Glutamatergic neuron (in vitro differentiated cells): ENCODE results near the gene C8G. TPM values are rescaled to one million over a fixed set of nuclear protein-coding genes. Genes with fewer than 3 reads are reported as not detected.

Source experiments
- DNase-seq: peaks from one replicate; pipeline ENCODE4 v3.0.0; 2022
- H3K27ac Mint-ChIP-seq: one replicate; pipeline ENCODE4 v1.8.0; 2020; ENCODE audit warnings: mild to moderate bottlenecking, mixed read lengths, inconsistent platforms; ENCODE audit not compliant: unreplicated experiment
- H3K27me3 Mint-ChIP-seq: one replicate; pipeline ENCODE4 v1.8.0; 2020; ENCODE audit warnings: mild to moderate bottlenecking, moderate library complexity, mixed read lengths, inconsistent platforms; ENCODE audit not compliant: unreplicated experiment
- H3K36me3 Mint-ChIP-seq: one replicate; pipeline ENCODE4 v1.8.0; 2020; ENCODE audit warnings: mild to moderate bottlenecking, mixed read lengths, inconsistent platforms; ENCODE audit not compliant: unreplicated experiment
- H3K4me1 Mint-ChIP-seq: one replicate; pipeline ENCODE4 v1.8.0; 2020; ENCODE audit warnings: mild to moderate bottlenecking, low read depth, mixed read lengths, inconsistent platforms; ENCODE audit not compliant: unreplicated experiment
- H3K4me3 Mint-ChIP-seq: one replicate; pipeline ENCODE4 v1.8.0; 2020; ENCODE audit warnings: mild to moderate bottlenecking, mixed read lengths, inconsistent platforms; ENCODE audit not compliant: unreplicated experiment
- H3K9me3 Mint-ChIP-seq: one replicate; pipeline ENCODE4 v1.8.0; 2020; ENCODE audit warnings: mild to moderate bottlenecking, moderate library complexity, mixed read lengths, inconsistent platforms; ENCODE audit not compliant: unreplicated experiment
- total RNA-seq: library from RNA; stranded (reverse); fragmentation: NEBNext Ultra II Directional; extraction: Animal tissue kit (Norgen Biotek cat#: 25700); gene quantifications from one replicate; pipeline ENCODE4 v1.2.1, GENCODE V29; 2021; ENCODE audit not compliant: unreplicated experiment
- TF ChIP-seq, protein P1 (sequence below): fragments of 200-600 bp; sonication (generic); IDR thresholded peaks from one replicate; pipeline ENCODE4 v1.5.0; 2021; ENCODE audit not compliant: partially characterized antibody, unreplicated experiment

C8G gene
- total RNA-seq, 1 donor from 2014 or later = 14.5 TPM

DNA sequence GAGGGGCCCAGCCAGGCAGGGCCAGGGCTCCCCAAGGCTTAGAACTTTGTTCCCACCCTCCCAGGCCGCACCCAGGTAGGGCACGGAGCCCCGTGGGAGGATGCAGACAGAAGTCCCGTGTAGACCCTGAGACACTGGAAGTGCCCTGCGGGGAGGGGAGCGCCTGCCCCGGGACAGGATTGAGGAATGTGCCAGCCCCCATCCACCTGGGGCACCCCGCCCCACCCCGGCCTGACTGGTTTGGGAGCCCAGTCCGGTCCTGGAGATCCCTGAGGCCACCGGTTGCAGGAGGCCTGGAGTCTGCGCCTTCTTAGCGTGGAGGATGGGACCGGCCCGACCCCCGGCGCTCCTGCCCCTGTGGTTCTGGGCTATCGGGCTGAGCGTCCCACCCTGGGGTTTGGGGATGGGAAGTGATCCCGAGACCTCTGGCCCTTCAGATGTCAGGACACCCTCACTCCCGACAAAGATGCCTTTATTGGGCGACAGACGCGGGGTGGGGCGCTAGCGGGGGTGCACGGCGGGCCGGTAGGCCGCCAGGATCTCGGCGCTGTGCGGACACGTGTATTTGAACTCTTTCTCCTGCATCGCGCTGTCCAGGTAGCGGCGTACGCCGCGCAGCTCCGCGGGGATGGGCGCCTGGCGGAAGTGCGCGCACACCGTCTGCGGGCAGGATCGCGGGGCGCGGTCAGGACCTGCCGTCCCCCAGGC lies 49.3 kb downstream of the C8G start:
- no peak for DNase-seq
- no peak overlapping the region for H3K27ac Mint-ChIP-seq
- H3K27me3 Mint-ChIP-seq = peaks cover 15% of the 10 kb centered on the region
- no peak overlapping the region for H3K4me3 Mint-ChIP-seq
- H3K4me1 Mint-ChIP-seq = peaks cover 8% of the 10 kb centered on the region
- H3K9me3 Mint-ChIP-seq = peaks cover 8% of the 10 kb centered on the region
- TF ChIP-seq, protein P1, sequence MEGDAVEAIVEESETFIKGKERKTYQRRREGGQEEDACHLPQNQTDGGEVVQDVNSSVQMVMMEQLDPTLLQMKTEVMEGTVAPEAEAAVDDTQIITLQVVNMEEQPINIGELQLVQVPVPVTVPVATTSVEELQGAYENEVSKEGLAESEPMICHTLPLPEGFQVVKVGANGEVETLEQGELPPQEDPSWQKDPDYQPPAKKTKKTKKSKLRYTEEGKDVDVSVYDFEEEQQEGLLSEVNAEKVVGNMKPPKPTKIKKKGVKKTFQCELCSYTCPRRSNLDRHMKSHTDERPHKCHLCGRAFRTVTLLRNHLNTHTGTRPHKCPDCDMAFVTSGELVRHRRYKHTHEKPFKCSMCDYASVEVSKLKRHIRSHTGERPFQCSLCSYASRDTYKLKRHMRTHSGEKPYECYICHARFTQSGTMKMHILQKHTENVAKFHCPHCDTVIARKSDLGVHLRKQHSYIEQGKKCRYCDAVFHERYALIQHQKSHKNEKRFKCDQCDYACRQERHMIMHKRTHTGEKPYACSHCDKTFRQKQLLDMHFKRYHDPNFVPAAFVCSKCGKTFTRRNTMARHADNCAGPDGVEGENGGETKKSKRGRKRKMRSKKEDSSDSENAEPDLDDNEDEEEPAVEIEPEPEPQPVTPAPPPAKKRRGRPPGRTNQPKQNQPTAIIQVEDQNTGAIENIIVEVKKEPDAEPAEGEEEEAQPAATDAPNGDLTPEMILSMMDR = no peak
- H3K36me3 Mint-ChIP-seq = peaks cover 5% of the 10 kb centered on the region

DNA sequence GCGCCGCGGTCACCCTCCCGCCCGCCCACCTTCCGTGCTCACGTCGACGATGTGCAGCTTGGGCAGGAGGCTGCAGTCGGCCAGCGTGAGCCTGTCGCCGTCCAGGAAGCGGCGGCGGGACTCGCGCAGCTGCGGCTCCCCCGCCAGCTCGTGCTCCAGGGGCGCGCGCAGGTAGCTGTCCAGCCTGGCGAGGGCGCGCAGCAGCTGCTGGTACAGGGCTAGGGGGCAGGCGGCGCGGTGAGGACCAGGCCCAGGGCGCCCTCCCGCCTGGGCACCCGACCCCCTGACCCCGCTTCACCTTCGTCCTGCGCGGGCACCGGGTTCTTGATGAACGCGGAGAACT lies 49.8 kb downstream of the C8G start:
- Mint-ChIP-seq H3K27ac (no peak overlapping the region), H3K27me3 (peaks cover 13% of the 10 kb centered on the region), H3K4me1 (peaks cover 8% of the 10 kb centered on the region), H3K4me3 (no peak overlapping the region), H3K36me3 (peaks cover 5% of the 10 kb centered on the region), H3K9me3 (peaks cover 8% of the 10 kb centered on the region)
- no peak for DNase-seq
- TF ChIP-seq, protein P1 = no peak

DNA sequence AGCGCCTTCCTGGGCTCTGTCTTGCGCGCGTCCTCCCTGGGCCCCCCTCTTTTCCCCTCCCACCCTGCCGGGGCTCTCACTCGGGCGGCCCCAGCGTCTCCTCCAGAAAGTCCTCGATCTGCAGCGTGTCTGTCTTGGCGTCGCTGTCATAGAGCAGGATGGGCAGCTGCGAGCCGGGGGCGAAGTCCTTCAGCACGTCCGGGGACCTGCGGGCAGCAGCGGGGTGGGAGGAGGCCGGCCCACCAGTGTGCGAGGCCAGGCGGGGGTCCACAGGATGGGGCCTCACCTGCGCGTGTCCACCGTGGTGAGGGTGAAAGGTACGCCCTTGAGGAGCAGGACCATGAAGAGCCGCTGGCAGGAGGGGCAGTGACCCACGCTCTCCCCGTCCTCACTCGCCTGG lies 50.3 kb downstream of the C8G start:
- Mint-ChIP-seq H3K36me3 (peaks cover 5% of the 10 kb centered on the region), H3K27ac (no peak overlapping the region), H3K4me1 (peaks cover 8% of the 10 kb centered on the region), H3K27me3 (peaks cover 13% of the 10 kb centered on the region), H3K9me3 (peaks cover 8% of the 10 kb centered on the region), H3K4me3 (no peak overlapping the region)
- TF ChIP-seq, protein P1 = no peak
- DNase-seq = no peak

DNA sequence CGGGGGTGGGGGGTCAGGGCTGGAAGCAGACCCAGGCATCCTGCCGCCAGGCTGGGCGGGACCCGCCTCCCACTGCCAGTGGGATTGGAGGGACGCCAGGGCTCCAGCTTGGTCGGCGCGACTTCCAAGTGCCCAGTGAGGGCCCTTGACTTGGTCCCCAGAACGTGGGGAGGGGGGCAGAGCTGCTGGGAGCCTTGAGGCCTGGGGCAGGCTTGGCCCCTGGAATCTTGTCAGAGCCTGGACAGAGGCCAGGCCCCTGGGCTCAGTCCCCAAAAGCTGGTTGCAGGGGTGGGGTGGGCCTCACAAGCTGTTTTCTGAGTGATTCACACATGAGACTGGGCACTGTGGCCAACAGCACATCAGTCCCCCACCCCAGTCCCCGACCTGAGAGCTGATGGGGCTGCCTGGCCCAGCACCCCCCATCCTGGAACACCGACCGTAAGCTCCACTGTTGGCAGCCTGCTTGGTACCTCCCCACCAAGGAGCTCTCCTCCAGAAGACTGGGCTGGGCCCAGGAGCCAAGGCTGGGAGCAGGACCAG lies 50.8 kb downstream of the C8G start:
- peaks cover under 1% of the 10 kb centered on the region for H3K36me3 Mint-ChIP-seq
- H3K4me3 Mint-ChIP-seq = no peak overlapping the region
- TF ChIP-seq, protein P1 = no peak
- H3K4me1 Mint-ChIP-seq = peaks cover 6% of the 10 kb centered on the region
- no peak for DNase-seq
- no peak overlapping the region for H3K27ac Mint-ChIP-seq
- H3K27me3 Mint-ChIP-seq = peaks cover 8% of the 10 kb centered on the region
- peaks cover 5% of the 10 kb centered on the region for H3K9me3 Mint-ChIP-seq

Other genes with a start within 250 kb of the C8G start
- 71.3 TPM for gene DIPK1B, start 232.7 kb upstream of the C8G start, total RNA-seq
- not detected for gene LCN10, start 202.3 kb upstream of the C8G start, total RNA-seq
- gene LCN6, start 196.7 kb upstream of the C8G start, total RNA-seq = not detected
- not detected for gene LCN8, start 187.0 kb upstream of the C8G start, total RNA-seq
- 1.9 TPM for gene LCN15, start 180.7 kb upstream of the C8G start, total RNA-seq
- gene TMEM141, start 153.9 kb upstream of the C8G start, total RNA-seq = 46.1 TPM
- gene CCDC183, start 148.9 kb upstream of the C8G start, total RNA-seq = 20.0 TPM
- gene RABL6, start 137.3 kb upstream of the C8G start, total RNA-seq = 149 TPM
- 15.3 TPM for gene AJM1, start 102.8 kb upstream of the C8G start, total RNA-seq
- gene PHPT1, start 95.8 kb upstream of the C8G start, total RNA-seq = 101 TPM
- gene MAMDC4, start 92.9 kb upstream of the C8G start, total RNA-seq = 17.6 TPM
- 343 TPM for gene EDF1, start 78.9 kb upstream of the C8G start, total RNA-seq
- gene TRAF2, start 58.7 kb upstream of the C8G start, total RNA-seq = 27.3 TPM
- gene FBXW5, start 505 bp upstream of the C8G start, total RNA-seq = 77.9 TPM
- 2.9 TPM for gene LCN12, start 7.0 kb downstream of the C8G start, total RNA-seq
- not detected for gene PTGDS, start 32.3 kb downstream of the C8G start, total RNA-seq
- not detected for gene LCNL1, start 37.8 kb downstream of the C8G start, total RNA-seq
- gene PAXX, start 47.2 kb downstream of the C8G start, total RNA-seq = 50.7 TPM
- gene CLIC3, start 51.3 kb downstream of the C8G start, total RNA-seq = not detected
- 70.7 TPM for gene ABCA2, start 83.0 kb downstream of the C8G start, total RNA-seq
- 0.20 TPM for gene FUT7, start 86.8 kb downstream of the C8G start, total RNA-seq
- 260 TPM for gene NPDC1, start 100.9 kb downstream of the C8G start, total RNA-seq
- gene ENTPD2, start 108.8 kb downstream of the C8G start, total RNA-seq = 0.69 TPM
- gene SAPCD2, start 125.3 kb downstream of the C8G start, total RNA-seq = 13.5 TPM
- gene UAP1L1, start 132.3 kb downstream of the C8G start, total RNA-seq = 5.1 TPM
- 59.8 TPM for gene MAN1B1, start 141.7 kb downstream of the C8G start, total RNA-seq
- 30.8 TPM for gene DPP7, start 169.5 kb downstream of the C8G start, total RNA-seq
- 5.5 TPM for gene GRIN1, start 193.9 kb downstream of the C8G start, total RNA-seq
- gene LRRC26, start 224.8 kb downstream of the C8G start, total RNA-seq = 0.98 TPM
- gene TMEM210, start 226.8 kb downstream of the C8G start, total RNA-seq = not detected
- 72.9 TPM for gene ANAPC2, start 243.3 kb downstream of the C8G start, total RNA-seq
- gene SSNA1, start 243.4 kb downstream of the C8G start, total RNA-seq = 37.3 TPM